Tibial nerve (tissue), 4 donors: Measurements from ENCODE around the gene SYT3.

ENCODE experiments used
- CTCF ChIP-seq, 5 experiments: fragments of 200-600 bp in 3 of 5; fragments of 450-650 bp in 2 of 5; sonication (generic) in 3 of 5; IDR thresholded peaks; one replicate each; pipeline ENCODE4 v1.5.1; 2016 to 2019; ENCODE audit warnings: antibody characterized with exemption in 5 of 5, mild to moderate bottlenecking in 3 of 5, moderate library complexity in 2 of 5
- EP300 ChIP-seq, 2 donors: sonication (generic); formaldehyde crosslinking; IDR thresholded peaks; one replicate each; pipeline ENCODE4 v1.6.1; 2017; ENCODE audit warnings: antibody characterized with exemption in 2 of 2, mild to moderate bottlenecking in 1 of 2
- POLR2A ChIP-seq, 2 donors: fragments of 450-650 bp; IDR thresholded peaks; one replicate each; pipeline ENCODE4 v1.6.1; 2017; ENCODE audit warnings: antibody characterized with exemption in 2 of 2, mild to moderate bottlenecking in 2 of 2, moderate library complexity in 2 of 2

GRCh38 chr19:50624949-50625600 is 14.6 kb downstream of the SYT3 start:
- TF ChIP-seq POLR2A (IDR thresholded peaks at IDR 0.05) (no peak), CTCF (IDR thresholded peaks at IDR 0.05) (no peak), EP300 (IDR thresholded peaks at IDR 0.05) (no peak)
